Activated B cell treated with CpG ODN at 0.5 μM for 24 hours (primary cell): ENCODE data around the gene PHLPP2. TPM values are rescaled to one million over a fixed set of nuclear protein-coding genes. Genes with fewer than 3 reads are reported as not detected.

ENCODE experiments used
- ATAC-seq: fragments of 200-7000 bp; cut with Tn5 transposase; one replicate; pipeline ENCODE4 v1.10.0; 2021; ENCODE audit warnings: low read depth, mild to moderate bottlenecking, moderate library complexity
- CTCF ChIA-PET: fragments of 350-600 bp; sonication (Branson Sonifier 250); formaldehyde crosslinking; loops from one replicate; lab custom pipeline; 2021; ENCODE audit warnings: antibody characterized with exemption; lab: Charles Lee
- POLR2A ChIA-PET: fragments of 350-600 bp; sonication (Branson Sonifier 250); formaldehyde crosslinking; loops from one replicate; lab custom pipeline; 2021; ENCODE audit warnings: antibody characterized with exemption; lab: Charles Lee
- DNase-seq: peaks from one replicate; pipeline ENCODE4 v3.0.0; 2022
- H3K27ac Mint-ChIP-seq: one replicate; pipeline ENCODE4 v1.8.0; 2020; ENCODE audit warnings: mixed read lengths
- H3K27me3 Mint-ChIP-seq: one replicate; pipeline ENCODE4 v1.8.0; 2021; ENCODE audit warnings: mixed read lengths
- H3K36me3 Mint-ChIP-seq: one replicate; pipeline ENCODE4 v1.8.0; 2021; ENCODE audit warnings: low read depth, mixed read lengths
- H3K4me1 Mint-ChIP-seq: one replicate; pipeline ENCODE4 v1.8.0; 2021; ENCODE audit warnings: mixed read lengths
- H3K4me3 Mint-ChIP-seq: one replicate; pipeline ENCODE4 v1.8.0; 2020; ENCODE audit warnings: mild to moderate bottlenecking, mixed read lengths
- H3K9me3 Mint-ChIP-seq: one replicate; pipeline ENCODE4 v1.8.0; 2020; ENCODE audit warnings: mixed read lengths
- intact Hi-C: fragments of 100-400 bp; cut with micrococcal nuclease; formaldehyde crosslinking; loops from one replicate; pipeline ENCODE4 v1.15.1; 2024
- total RNA-seq: library from RNA; stranded (reverse); gene quantifications from 2 replicates; pipeline ENCODE4 v1.2.3, GENCODE V29; 2022
- TF ChIP-seq, protein P1 (sequence below): fragments of 200-600 bp; IDR thresholded peaks from one replicate; pipeline ENCODE4 v1.8.0; 2022; ENCODE audit warnings: antibody characterized with exemption, mild to moderate bottlenecking

Gene PHLPP2, protein sequence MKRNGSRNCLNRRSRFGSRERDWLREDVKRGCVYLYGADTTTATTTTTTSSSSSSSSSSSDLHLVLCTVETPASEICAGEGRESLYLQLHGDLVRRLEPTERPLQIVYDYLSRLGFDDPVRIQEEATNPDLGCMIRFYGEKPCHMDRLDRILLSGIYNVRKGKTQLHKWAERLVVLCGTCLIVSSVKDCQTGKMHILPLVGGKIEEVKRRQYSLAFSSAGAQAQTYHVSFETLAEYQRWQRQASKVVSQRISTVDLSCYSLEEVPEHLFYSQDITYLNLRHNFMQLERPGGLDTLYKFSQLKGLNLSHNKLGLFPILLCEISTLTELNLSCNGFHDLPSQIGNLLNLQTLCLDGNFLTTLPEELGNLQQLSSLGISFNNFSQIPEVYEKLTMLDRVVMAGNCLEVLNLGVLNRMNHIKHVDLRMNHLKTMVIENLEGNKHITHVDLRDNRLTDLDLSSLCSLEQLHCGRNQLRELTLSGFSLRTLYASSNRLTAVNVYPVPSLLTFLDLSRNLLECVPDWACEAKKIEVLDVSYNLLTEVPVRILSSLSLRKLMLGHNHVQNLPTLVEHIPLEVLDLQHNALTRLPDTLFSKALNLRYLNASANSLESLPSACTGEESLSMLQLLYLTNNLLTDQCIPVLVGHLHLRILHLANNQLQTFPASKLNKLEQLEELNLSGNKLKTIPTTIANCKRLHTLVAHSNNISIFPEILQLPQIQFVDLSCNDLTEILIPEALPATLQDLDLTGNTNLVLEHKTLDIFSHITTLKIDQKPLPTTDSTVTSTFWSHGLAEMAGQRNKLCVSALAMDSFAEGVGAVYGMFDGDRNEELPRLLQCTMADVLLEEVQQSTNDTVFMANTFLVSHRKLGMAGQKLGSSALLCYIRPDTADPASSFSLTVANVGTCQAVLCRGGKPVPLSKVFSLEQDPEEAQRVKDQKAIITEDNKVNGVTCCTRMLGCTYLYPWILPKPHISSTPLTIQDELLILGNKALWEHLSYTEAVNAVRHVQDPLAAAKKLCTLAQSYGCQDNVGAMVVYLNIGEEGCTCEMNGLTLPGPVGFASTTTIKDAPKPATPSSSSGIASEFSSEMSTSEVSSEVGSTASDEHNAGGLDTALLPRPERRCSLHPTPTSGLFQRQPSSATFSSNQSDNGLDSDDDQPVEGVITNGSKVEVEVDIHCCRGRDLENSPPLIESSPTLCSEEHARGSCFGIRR (N-terminal part only)
- 9.2 and 10.0 TPM in 2 replicates for total RNA-seq

GRCh38 chr16:71724320-71724751, at the start of gene PHLPP2:
Gene PHLPP2, minus strand, starts transcription at chr16:71724701. Its CDS starts 9,906 bp downstream, at chr16:71714795.
- peak within 1 kb of the TSS; percentile 85 for H3K4me3 Mint-ChIP-seq
- no peaks in the 10 kb centered on the region for H3K9me3 Mint-ChIP-seq
- TF ChIP-seq, protein P1, sequence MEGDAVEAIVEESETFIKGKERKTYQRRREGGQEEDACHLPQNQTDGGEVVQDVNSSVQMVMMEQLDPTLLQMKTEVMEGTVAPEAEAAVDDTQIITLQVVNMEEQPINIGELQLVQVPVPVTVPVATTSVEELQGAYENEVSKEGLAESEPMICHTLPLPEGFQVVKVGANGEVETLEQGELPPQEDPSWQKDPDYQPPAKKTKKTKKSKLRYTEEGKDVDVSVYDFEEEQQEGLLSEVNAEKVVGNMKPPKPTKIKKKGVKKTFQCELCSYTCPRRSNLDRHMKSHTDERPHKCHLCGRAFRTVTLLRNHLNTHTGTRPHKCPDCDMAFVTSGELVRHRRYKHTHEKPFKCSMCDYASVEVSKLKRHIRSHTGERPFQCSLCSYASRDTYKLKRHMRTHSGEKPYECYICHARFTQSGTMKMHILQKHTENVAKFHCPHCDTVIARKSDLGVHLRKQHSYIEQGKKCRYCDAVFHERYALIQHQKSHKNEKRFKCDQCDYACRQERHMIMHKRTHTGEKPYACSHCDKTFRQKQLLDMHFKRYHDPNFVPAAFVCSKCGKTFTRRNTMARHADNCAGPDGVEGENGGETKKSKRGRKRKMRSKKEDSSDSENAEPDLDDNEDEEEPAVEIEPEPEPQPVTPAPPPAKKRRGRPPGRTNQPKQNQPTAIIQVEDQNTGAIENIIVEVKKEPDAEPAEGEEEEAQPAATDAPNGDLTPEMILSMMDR, result no peak
- ChIA-PET POLR2A (interaction anchor here (1.5 to 1.8 kb wide), 2 partner anchors 84 to 158 kb away, joined by 4 to 6 read pairs; partner anchors contain the start of gene AP1G1), CTCF (no interaction called here)
- peaks cover 5% of the 10 kb centered on the region for H3K36me3 Mint-ChIP-seq
- ATAC-seq (no peak), DNase-seq (no peak)
- H3K27me3 Mint-ChIP-seq, result no peaks in the 10 kb centered on the region
- intact Hi-C loops, result loop anchor here (5.0 to 10.0 kb wide), 3 partner anchors 158 to 370 kb away; partner anchors contain the start of genes DHX38, TXNL4B, ZNF23 and ZNF821
- H3K4me1 Mint-ChIP-seq, result peaks cover 55% of the 10 kb centered on the region
- H3K27ac Mint-ChIP-seq, result peak within 1 kb of the TSS; percentile 85

GRCh38 chr16:71771571-71771970, 47.1 kb upstream of the PHLPP2 start:
- no peak for ATAC-seq
- intact Hi-C loops, result no loop called here
- TF ChIP-seq, protein P1, result no peak
- POLR2A ChIA-PET, result interaction anchor here (0.7 kb wide), 1 partner anchor 36 kb away, joined by 4 read pairs; no protein-coding TSS in a partner anchor
- H3K27me3 Mint-ChIP-seq, result no peaks in the 10 kb centered on the region
- peaks cover 13% of the 10 kb centered on the region for H3K4me1 Mint-ChIP-seq
- no peak for DNase-seq
- H3K27ac Mint-ChIP-seq, result no peak overlapping the region
- no peaks in the 10 kb centered on the region for H3K9me3 Mint-ChIP-seq
- no peak overlapping the region for H3K4me3 Mint-ChIP-seq
- H3K36me3 Mint-ChIP-seq, result peaks cover 72% of the 10 kb centered on the region
- CTCF ChIA-PET, result no interaction called here

DNA sequence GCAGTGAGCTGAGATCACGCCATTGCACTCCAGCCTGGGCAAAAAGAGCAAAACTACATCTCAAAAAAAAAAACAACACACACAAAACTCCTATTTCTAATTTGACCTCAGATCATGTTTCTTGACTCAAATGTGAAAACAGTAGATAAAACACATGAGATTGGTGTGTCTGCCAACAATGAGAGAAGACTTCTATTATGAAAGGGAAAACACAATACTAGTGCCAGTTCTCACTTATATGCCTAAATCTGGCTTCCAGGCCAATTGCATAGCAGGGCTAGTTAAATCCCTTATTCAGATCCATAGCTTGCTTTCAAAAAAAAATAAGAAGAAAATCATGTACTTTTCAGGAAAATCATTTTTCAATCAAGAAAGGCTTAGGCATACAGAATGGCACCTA, 44.7 kb upstream of the PHLPP2 start:
- no peaks in the 10 kb centered on the region for H3K9me3 Mint-ChIP-seq
- ChIA-PET CTCF (no interaction called here), POLR2A (no interaction called here)
- intact Hi-C loops, result no loop called here
- no peak overlapping the region for H3K27ac Mint-ChIP-seq
- H3K4me3 Mint-ChIP-seq, result no peak overlapping the region
- DNase-seq, result no peak
- H3K4me1 Mint-ChIP-seq, result no peaks in the 10 kb centered on the region
- TF ChIP-seq, protein P1, result no peak
- peaks cover 77% of the 10 kb centered on the region for H3K36me3 Mint-ChIP-seq
- H3K27me3 Mint-ChIP-seq, result no peaks in the 10 kb centered on the region
- no peak for ATAC-seq

DNA sequence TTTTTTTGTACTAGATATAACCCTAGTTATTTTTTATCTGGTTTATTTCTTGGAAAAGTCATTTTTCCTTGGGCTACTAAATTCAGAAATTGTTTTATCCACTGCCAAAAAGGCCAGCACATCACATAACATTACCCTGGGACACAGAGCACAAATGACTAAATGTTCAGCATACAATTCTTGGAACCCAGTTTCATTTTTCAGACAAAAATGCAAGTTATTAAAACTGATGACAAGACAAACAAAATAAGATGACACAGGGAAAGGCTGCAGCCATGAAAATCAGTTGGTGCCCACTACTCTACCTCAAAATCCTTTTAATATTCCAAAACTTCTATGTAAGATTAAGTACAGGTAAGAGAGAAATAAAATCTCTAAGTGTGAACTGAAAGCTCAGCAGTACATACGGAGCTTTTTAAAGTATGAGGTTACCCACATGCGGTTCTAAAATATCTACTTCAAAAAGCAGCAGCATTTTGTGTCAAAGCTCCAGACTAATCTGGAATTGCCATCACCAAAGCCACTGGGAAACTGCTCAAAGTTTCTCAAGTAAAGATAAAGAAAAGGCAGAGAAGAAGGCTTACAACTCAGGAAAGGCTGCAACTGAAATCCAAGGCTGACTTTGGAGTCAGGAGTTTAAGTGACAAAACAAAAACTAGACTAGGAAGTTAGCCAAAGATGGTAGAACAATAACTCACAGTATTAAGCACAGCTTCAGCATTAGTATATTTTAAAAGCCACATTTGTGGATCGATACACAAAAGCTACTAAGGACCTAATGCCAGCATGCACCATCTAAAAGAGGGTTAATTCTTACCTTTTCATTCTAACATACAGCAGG, 42.8 kb upstream of the PHLPP2 start:
- H3K36me3 Mint-ChIP-seq, result peaks cover 81% of the 10 kb centered on the region
- H3K4me3 Mint-ChIP-seq, result no peak overlapping the region
- intact Hi-C loops, result no loop called here
- no peaks in the 10 kb centered on the region for H3K9me3 Mint-ChIP-seq
- H3K27ac Mint-ChIP-seq, result no peak overlapping the region
- H3K27me3 Mint-ChIP-seq, result no peaks in the 10 kb centered on the region
- no peaks in the 10 kb centered on the region for H3K4me1 Mint-ChIP-seq
- DNase-seq (no peak), ATAC-seq (no peak)
- CTCF ChIA-PET, result no interaction called here
- POLR2A ChIA-PET, result no interaction called here
- TF ChIP-seq, protein P1, result no peak
